Measurements from ENCODE around the gene KIN.
"Not testable (repeated sequence)": the region's sequence is repeated elsewhere in the genome, so short reads cannot be mapped to it uniquely, and the experiment has no call there.

KIN gene

GRCh38 chr10:7794251-7795026 is 6.6 kb upstream of the KIN start:
- FAIRE-seq, result no peak

- FAIRE-seq, result no peak
Observed at GRCh38 chr10:7792541-7792940, 4.7 kb upstream of the KIN start.

- FAIRE-seq, result no peak
Observed at GRCh38 chr10:7789390-7789789, 1.6 kb upstream of the KIN start.

- no peak for FAIRE-seq
Observed at GRCh38 chr10:7788639-7789286, 970 bp upstream of the KIN start.

GRCh38 chr10:7787150-7787856 is 490 bp downstream of the KIN start:
- FAIRE-seq, result no peak

- FAIRE-seq, result no peak
Observed at GRCh38 chr10:7786430-7786829, 1.4 kb downstream of the KIN start.

GRCh38 chr10:7782194-7782593 is 5.6 kb downstream of the KIN start:
- FAIRE-seq, result not testable (repeated sequence)

- FAIRE-seq, result no peak
Observed at GRCh38 chr10:7776777-7777176, 11.0 kb downstream of the KIN start.

GRCh38 chr10:7773845-7774801 is 13.7 kb downstream of the KIN start:
- no peak for FAIRE-seq

GRCh38 chr10:7768417-7768816 is 19.4 kb downstream of the KIN start:
- FAIRE-seq, result no peak

GRCh38 chr10:7767209-7767608 is 20.6 kb downstream of the KIN start:
- no peak for FAIRE-seq

GRCh38 chr10:7766241-7766640 is 21.6 kb downstream of the KIN start:
- no peak for FAIRE-seq

- FAIRE-seq, result no peak
Observed at GRCh38 chr10:7763929-7764328, 23.9 kb downstream of the KIN start.

GRCh38 chr10:7756360-7756992 is 31.3 kb downstream of the KIN start:
- no peak for FAIRE-seq

- no peak for FAIRE-seq
Observed at GRCh38 chr10:7755103-7755502, 32.7 kb downstream of the KIN start.

GRCh38 chr10:7752251-7752650 is 35.5 kb downstream of the KIN start:
- no peak for FAIRE-seq

- no peak for FAIRE-seq
Observed at GRCh38 chr10:7750222-7750621, 37.6 kb downstream of the KIN start.

GRCh38 chr10:7748637-7749036 is 39.2 kb downstream of the KIN start:
- FAIRE-seq, result not testable (repeated sequence)

GRCh38 chr10:7744307-7744706 is 43.5 kb downstream of the KIN start:
- FAIRE-seq, result no peak

- FAIRE-seq, result no peak
Observed at GRCh38 chr10:7738536-7739407, 49.0 kb downstream of the KIN start.

GRCh38 chr10:7734821-7735220 is 53.0 kb downstream of the KIN start:
- FAIRE-seq, result no peak

Data from endometrium (tissue), 2 donors.